Skeletal muscle tissue (tissue), 4 donors: Measurements from ENCODE around the gene OGG1. TPM values are rescaled to one million over a fixed set of nuclear protein-coding genes. Genes with fewer than 3 reads are reported as not detected.

Experiments
- H3K27ac ChIP-seq: one replicate; pipeline ENCODE4 v1.7.0; 2013; ENCODE audit warnings: mild to moderate bottlenecking, low read depth, low read length, inconsistent platforms
- H3K27me3 ChIP-seq, 3 donors: one replicate each; pipeline ENCODE4 v1.7.0; 2013; ENCODE audit warnings: low read length in 3 of 3; ENCODE audit not compliant: control insufficient read depth in 3 of 3, insufficient read depth in 3 of 3
- H3K36me3 ChIP-seq, 3 donors: one replicate each; pipeline ENCODE4 v1.7.0; 2013; ENCODE audit warnings: low read length in 3 of 3; ENCODE audit not compliant: control insufficient read depth in 3 of 3, insufficient read depth in 3 of 3
- H3K4me1 ChIP-seq, 3 donors: one replicate each; pipeline ENCODE4 v1.7.0; 2013; ENCODE audit warnings: low read length in 3 of 3, mild to moderate bottlenecking in 3 of 3; ENCODE audit not compliant: control insufficient read depth in 3 of 3, insufficient read depth in 3 of 3
- H3K4me3 ChIP-seq, 3 donors: one replicate each; pipeline ENCODE4 v1.7.0; 2013; ENCODE audit warnings: low read length in 3 of 3
- H3K9ac ChIP-seq, 3 donors: one replicate each; pipeline ENCODE4 v1.7.0; 2013; ENCODE audit warnings: low read length in 3 of 3, mild to moderate bottlenecking in 3 of 3, moderate library complexity in 2 of 3, low read depth in 1 of 3
- H3K9me3 ChIP-seq, 3 donors: one replicate each; pipeline ENCODE4 v1.7.0; 2013; ENCODE audit warnings: low read length in 3 of 3; ENCODE audit not compliant: control insufficient read depth in 3 of 3
- total RNA-seq: library from RNA; depleted of rRNA; stranded (reverse); fragments of >200 nt; gene quantifications from one replicate; pipeline ENCODE4 v1.2.3, GENCODE V29; 2014
- donor health status: Osteomylitis.

OGG1 gene
- total RNA-seq, 1 donor from 2014 or later = 29.2 TPM

GRCh38 chr3:9781551-9781950, 31.8 kb downstream of the OGG1 start:
- H3K36me3 ChIP-seq = peaks cover 36 to 52% (median 39%) of the 10 kb centered on the region in 3 donors
- H3K27me3 ChIP-seq = no peaks in the 10 kb centered on the region
- H3K9ac ChIP-seq = no peak overlapping the region
- no peak overlapping the region for H3K4me3 ChIP-seq
- no peak overlapping the region for H3K27ac ChIP-seq
- H3K9me3 ChIP-seq = no peaks in the 10 kb centered on the region
- H3K4me1 ChIP-seq = peaks cover 3 to 13% (median 5%) of the 10 kb centered on the region in 3 donors

- Histone ChIP-seq H3K27ac (no peak overlapping the region), H3K4me1 (peaks cover 3 to 13% (median 5%) of the 10 kb centered on the region in 3 donors)
These were observed 32.3 kb downstream of the OGG1 start for GRCh38 chr3:9781978-9782603.

GRCh38 chr3:9782770-9783169, 33.0 kb downstream of the OGG1 start:
- Histone ChIP-seq H3K9ac (no peak overlapping the region), H3K9me3 (no peaks in the 10 kb centered on the region), H3K27ac (no peak overlapping the region), H3K4me3 (no peak overlapping the region), H3K27me3 (no peaks in the 10 kb centered on the region), H3K36me3 (peaks cover 46 to 64% (median 47%) of the 10 kb centered on the region in 3 donors), H3K4me1 (peaks cover 3 to 13% (median 4%) of the 10 kb centered on the region in 3 donors)

More at GRCh38 chr3:9781978-9782603, 32.3 kb downstream of the OGG1 start:
- H3K4me3 ChIP-seq = no peak overlapping the region
- H3K36me3 ChIP-seq = peaks cover 41 to 57% (median 44%) of the 10 kb centered on the region in 3 donors
- H3K9ac ChIP-seq = no peak overlapping the region
- no peaks in the 10 kb centered on the region for H3K9me3 ChIP-seq
- H3K27me3 ChIP-seq = no peaks in the 10 kb centered on the region

- peaks cover 46 to 64% (median 48%) of the 10 kb centered on the region in 3 donors for H3K36me3 ChIP-seq
These were observed 34.2 kb downstream of the OGG1 start for GRCh38 chr3:9783954-9784353.

GRCh38 chr3:9784965-9785364, 35.2 kb downstream of the OGG1 start:
- peaks cover 45 to 69% (median 55%) of the 10 kb centered on the region in 3 donors for H3K36me3 ChIP-seq
- H3K27ac ChIP-seq = no peak overlapping the region
- no peaks in the 10 kb centered on the region for H3K27me3 ChIP-seq

More at GRCh38 chr3:9783954-9784353, 34.2 kb downstream of the OGG1 start:
- Histone ChIP-seq H3K9me3 (no peaks in the 10 kb centered on the region), H3K9ac (no peak overlapping the region), H3K4me1 (peaks cover 0 to 6% (median 0%) of the 10 kb centered on the region in 3 donors), H3K4me3 (no peak overlapping the region), H3K27ac (no peak overlapping the region), H3K27me3 (no peaks in the 10 kb centered on the region)

GRCh38 chr3:9785602-9786001, 35.9 kb downstream of the OGG1 start:
- Histone ChIP-seq H3K9ac (no peak overlapping the region), H3K9me3 (no peaks in the 10 kb centered on the region), H3K36me3 (peaks cover 43 to 67% (median 48%) of the 10 kb centered on the region in 3 donors), H3K4me3 (no peak overlapping the region), H3K27me3 (no peaks in the 10 kb centered on the region), H3K27ac (no peak overlapping the region), H3K4me1 (no peaks in the 10 kb centered on the region)

More at GRCh38 chr3:9784965-9785364, 35.2 kb downstream of the OGG1 start:
- no peak overlapping the region for H3K4me3 ChIP-seq
- H3K9ac ChIP-seq = no peak overlapping the region
- H3K4me1 ChIP-seq = no peaks in the 10 kb centered on the region
- H3K9me3 ChIP-seq = no peaks in the 10 kb centered on the region

GRCh38 chr3:9786209-9786739, 36.5 kb downstream of the OGG1 start:
- peaks cover 41 to 63% (median 50%) of the 10 kb centered on the region in 3 donors for H3K36me3 ChIP-seq
- H3K27ac ChIP-seq = no peak overlapping the region
- peaks cover 3 to 6% (median 3%) of the 10 kb centered on the region in 3 donors for H3K4me1 ChIP-seq
- no peak overlapping the region for H3K9ac ChIP-seq
- H3K4me3 ChIP-seq = no peak overlapping the region
- no peaks in the 10 kb centered on the region for H3K9me3 ChIP-seq
- H3K27me3 ChIP-seq = no peaks in the 10 kb centered on the region

GRCh38 chr3:9786825-9787669, 37.3 kb downstream of the OGG1 start:
- Histone ChIP-seq H3K27me3 (no peaks in the 10 kb centered on the region), H3K27ac (no peak overlapping the region), H3K36me3 (peaks cover 36 to 60% (median 46%) of the 10 kb centered on the region in 3 donors), H3K9me3 (no peaks in the 10 kb centered on the region), H3K4me1 (peaks cover 10 to 14% (median 11%) of the 10 kb centered on the region in 3 donors), H3K9ac (no peak overlapping the region), H3K4me3 (no peak overlapping the region)

- no peaks in the 10 kb centered on the region for H3K9me3 ChIP-seq
- H3K27me3 ChIP-seq = no peaks in the 10 kb centered on the region
- H3K27ac ChIP-seq = no peak overlapping the region
- H3K9ac ChIP-seq = no peak overlapping the region
- peaks cover 10 to 14% (median 11%) of the 10 kb centered on the region in 3 donors for H3K4me1 ChIP-seq
- peaks cover 35 to 54% (median 43%) of the 10 kb centered on the region in 3 donors for H3K36me3 ChIP-seq
- H3K4me3 ChIP-seq = no peak overlapping the region
These were observed 38.0 kb downstream of the OGG1 start for GRCh38 chr3:9787714-9788113.
